ENCODE data around the gene MLN. TPM values are rescaled to one million over a fixed set of nuclear protein-coding genes. Genes with fewer than 3 reads are reported as not detected.

MLN gene
- total RNA-seq, 4 donors from 2014 or later = not detected

- Histone ChIP-seq H3K27ac (no peak overlapping the region), H3K9me3 (no peaks in the 10 kb centered on the region), H3K36me3 (peaks cover 0 to 75% (median 42%) of the 10 kb centered on the region in 4 donors), H3K4me1 (no peaks in the 10 kb centered on the region), H3K4me3 (no peak overlapping the region), H3K27me3 (no peaks in the 10 kb centered on the region)
- no peak for DNase-seq
- intact Hi-C loops (cut with DNase I; ENCODE audit: low total_unique reads) = loop anchor here (1.0 kb wide), 1 partner anchor 26 kb away; no protein-coding TSS in a partner anchor
- 95% methylated on average over 25 of the region's 25 CpGs; no CpG with 5 or more reads in 1 of the 2 donors for WGBS, 2 donors (ENCODE audit: low coverage in 1 of 2)
- in situ Hi-C loops (cut with MboI; ENCODE audit: low pct_ligation_motif_present in 1 of 4, low pct_unique_long_range_greater_than_20kb in 1 of 4, low sequenced_read_pairs in 3 of 4) = loop anchor here in 3 of 4 donors (10.0 kb wide), 3 partner anchors 247 to 377 kb away; no protein-coding TSS in a partner anchor
- TF ChIP-seq POLR2AphosphoS5 (IDR thresholded peaks at IDR 0.05) (no peak), POLR2A (IDR thresholded peaks at IDR 0.05) (no peak), CTCF (IDR thresholded peaks at IDR 0.05) (no peak), EP300 (IDR thresholded peaks at IDR 0.05; ENCODE audit: low read depth) (no peak)
Observed at GRCh38 chr6:33777398-33778388, 26.1 kb downstream of the MLN start.

GRCh38 chr6:33776764-33777163 lies 27.0 kb downstream of the MLN start:
- no peaks in the 10 kb centered on the region for H3K27me3 ChIP-seq
- peaks cover 5 to 7% (median 6%) of the 10 kb centered on the region in 4 donors for H3K4me1 ChIP-seq
- in situ Hi-C loops (cut with MboI; ENCODE audit: low pct_ligation_motif_present in 1 of 4, low pct_unique_long_range_greater_than_20kb in 1 of 4, low sequenced_read_pairs in 3 of 4) = loop anchor here in 3 of 4 donors (10.0 kb wide), 3 partner anchors 248 to 378 kb away; no protein-coding TSS in a partner anchor
- no peaks in the 10 kb centered on the region for H3K9me3 ChIP-seq
- H3K27ac ChIP-seq = no peak overlapping the region
- WGBS, 2 donors (ENCODE audit: low coverage in 1 of 2) = 93% methylated on average over 12 of the region's 13 CpGs; no CpG with 5 or more reads in 1 of the 2 donors
- DNase-seq = no peak
- H3K4me3 ChIP-seq = no peak overlapping the region
- intact Hi-C loops (cut with DNase I; ENCODE audit: low total_unique reads) = no loop called here
- peaks cover 0 to 71% (median 40%) of the 10 kb centered on the region in 4 donors for H3K36me3 ChIP-seq
- TF ChIP-seq POLR2AphosphoS5 (IDR thresholded peaks at IDR 0.05) (no peak), EP300 (IDR thresholded peaks at IDR 0.05; ENCODE audit: low read depth) (no peak)

GRCh38 chr6:33776186-33776585 lies 27.6 kb downstream of the MLN start:
- H3K36me3 ChIP-seq = peaks cover 0 to 71% (median 40%) of the 10 kb centered on the region in 4 donors
- intact Hi-C loops (cut with DNase I; ENCODE audit: low total_unique reads) = no loop called here
- no peak overlapping the region for H3K4me3 ChIP-seq
- TF ChIP-seq POLR2AphosphoS5 (IDR thresholded peaks at IDR 0.05) = no peak
- TF ChIP-seq CTCF (IDR thresholded peaks at IDR 0.05) = no peak
- TF ChIP-seq EP300 (IDR thresholded peaks at IDR 0.05; ENCODE audit: low read depth) = no peak
- no peak for TF ChIP-seq POLR2A (IDR thresholded peaks at IDR 0.05)
- in situ Hi-C loops (cut with MboI; ENCODE audit: low pct_ligation_motif_present in 1 of 4, low pct_unique_long_range_greater_than_20kb in 1 of 4, low sequenced_read_pairs in 3 of 4) = loop anchor here in 3 of 4 donors (10.0 kb wide), 3 partner anchors 249 to 379 kb away; no protein-coding TSS in a partner anchor
- H3K27ac ChIP-seq = no peak overlapping the region
- H3K4me1 ChIP-seq = peaks cover 9 to 13% (median 12%) of the 10 kb centered on the region in 4 donors
- 88% methylated on average over 4 of the region's 4 CpGs; no CpG with 5 or more reads in 1 of the 2 donors for WGBS, 2 donors (ENCODE audit: low coverage in 1 of 2)
- H3K9me3 ChIP-seq = no peaks in the 10 kb centered on the region
- no peak for DNase-seq
- H3K27me3 ChIP-seq = no peaks in the 10 kb centered on the region

- intact Hi-C loops (cut with DNase I; ENCODE audit: low total_unique reads) (loop anchor here (5.0 kb wide), 1 partner anchor 253 kb away; no protein-coding TSS in a partner anchor), in situ Hi-C loops (cut with MboI; ENCODE audit: low pct_ligation_motif_present in 1 of 4, low pct_unique_long_range_greater_than_20kb in 1 of 4, low sequenced_read_pairs in 3 of 4) (loop anchor here (10.0 to 25.0 kb wide), 5 partner anchors 250 to 388 kb away; no protein-coding TSS in a partner anchor)
- WGBS, 2 donors (ENCODE audit: low coverage in 1 of 2) = 90 to 96% methylated on average over 3 of the region's 3 CpGs
- H3K9me3 ChIP-seq = no peaks in the 10 kb centered on the region
- TF ChIP-seq POLR2A (IDR thresholded peaks at IDR 0.05) (no peak), POLR2AphosphoS5 (IDR thresholded peaks at IDR 0.05) (no peak), EP300 (IDR thresholded peaks at IDR 0.05; ENCODE audit: low read depth) (no peak), CTCF (IDR thresholded peaks at IDR 0.05) (no peak)
- peaks cover 0 to 57% (median 33%) of the 10 kb centered on the region in 4 donors for H3K36me3 ChIP-seq
- H3K4me3 ChIP-seq = no peak overlapping the region
- DNase-seq = no peak
- no peak overlapping the region for H3K27ac ChIP-seq
- no peaks in the 10 kb centered on the region for H3K27me3 ChIP-seq
- H3K4me1 ChIP-seq = peaks cover 17 to 26% (median 22%) of the 10 kb centered on the region in 4 donors
Observed at GRCh38 chr6:33774774-33775173, 29.0 kb downstream of the MLN start.

Measured in transverse colon (tissue), 4 donors.